HG03280 (cell line): ENCODE measurements around the gene CFAP61.

Experiments used
- ATAC-seq: cut with Tn5 transposase; IDR thresholded peaks from one replicate; pipeline ENCODE4 v1.9.1; 2021; ENCODE audit warnings: mild to moderate bottlenecking, moderate library complexity; ENCODE audit not compliant: unreplicated experiment

Gene CFAP61

DNA sequence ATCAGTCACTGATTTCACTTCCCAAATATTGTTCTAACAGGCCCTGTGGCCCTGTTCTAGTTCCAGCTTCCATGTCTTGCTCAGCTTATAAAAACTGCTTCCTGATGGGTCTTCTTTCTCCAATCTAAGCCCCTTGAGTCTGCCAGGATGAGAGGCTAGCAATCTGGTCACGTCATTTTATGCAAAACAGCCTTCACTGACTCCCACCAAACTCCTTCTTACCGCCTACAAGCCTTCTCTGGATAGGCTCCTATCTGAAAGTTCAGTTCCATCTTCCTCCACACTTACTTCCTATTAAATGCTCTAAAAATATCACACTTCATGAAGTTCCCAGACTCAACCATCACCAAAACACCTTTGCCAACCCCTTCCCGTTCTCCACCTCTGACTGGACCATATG, 15.6 kb upstream of the CFAP61 start:
- ATAC-seq = no peak

DNA sequence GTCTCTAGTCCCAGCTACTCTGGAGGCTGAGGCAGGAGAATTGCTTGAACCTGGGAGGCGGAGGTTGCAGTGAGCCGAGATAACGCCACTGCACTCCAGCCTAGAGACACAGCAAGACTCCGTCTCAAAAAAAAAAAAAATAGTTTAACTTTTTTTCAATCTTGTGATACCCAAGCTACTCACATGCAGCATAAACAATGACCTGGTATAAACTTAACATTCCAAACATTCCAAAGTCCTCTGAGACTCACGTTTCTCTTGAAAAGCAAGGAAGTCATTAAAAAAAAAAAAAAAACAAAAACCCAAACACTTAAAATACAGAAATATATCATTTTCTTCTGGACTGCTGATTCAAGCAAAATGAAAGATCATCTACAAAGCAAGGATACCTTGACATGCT, 14.4 kb upstream of the CFAP61 start:
- no peak for ATAC-seq

DNA sequence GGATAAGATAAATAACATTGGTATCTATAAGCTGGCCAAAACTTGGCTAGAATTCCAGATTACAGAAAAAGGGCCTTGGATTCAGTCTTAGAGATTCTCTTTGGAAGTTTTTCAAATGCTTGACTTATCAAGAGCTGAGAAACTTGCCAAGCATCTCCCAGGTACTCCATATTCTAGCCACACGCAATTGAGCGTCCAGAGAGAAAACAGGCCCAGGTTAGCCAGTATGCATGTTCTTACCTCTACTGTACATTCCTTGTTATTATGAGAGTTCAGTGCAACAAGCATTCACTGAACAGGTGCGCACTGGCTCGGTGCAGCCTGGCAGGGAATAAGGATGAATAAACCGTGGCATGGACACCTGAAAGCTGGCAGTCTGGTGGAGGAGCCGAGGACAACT, 13.7 kb upstream of the CFAP61 start:
- no peak for ATAC-seq

DNA sequence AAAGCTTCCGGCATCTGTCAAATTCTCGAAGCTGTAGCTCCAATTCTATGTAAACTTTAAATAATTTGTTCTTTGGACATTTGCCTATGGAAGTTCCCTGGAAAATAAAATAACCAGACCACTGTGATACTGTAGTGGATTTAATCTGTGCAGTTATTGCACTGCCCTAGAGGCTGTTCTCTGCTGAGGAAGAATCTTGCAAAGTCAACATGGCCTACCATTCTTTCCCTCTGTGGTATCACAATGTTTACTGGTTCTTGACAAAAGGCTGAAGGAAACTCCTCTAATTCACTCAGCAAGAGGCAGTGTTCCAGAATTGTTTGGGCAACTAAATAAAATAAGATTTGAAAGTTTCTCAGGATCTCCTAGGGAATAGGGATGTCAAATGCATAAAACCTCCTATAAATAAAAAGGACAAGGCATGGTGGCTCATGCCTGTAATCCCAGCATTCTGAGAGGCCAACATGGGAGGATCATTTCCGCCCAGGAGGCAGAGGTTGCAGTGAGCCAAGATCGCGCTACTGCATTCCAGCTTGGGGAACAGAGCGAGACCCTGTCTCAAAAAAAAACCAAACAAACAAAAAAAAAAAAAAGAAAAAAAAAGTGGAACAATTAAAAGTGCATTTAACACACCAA, 12.5 kb upstream of the CFAP61 start:
- ATAC-seq = no peak

DNA sequence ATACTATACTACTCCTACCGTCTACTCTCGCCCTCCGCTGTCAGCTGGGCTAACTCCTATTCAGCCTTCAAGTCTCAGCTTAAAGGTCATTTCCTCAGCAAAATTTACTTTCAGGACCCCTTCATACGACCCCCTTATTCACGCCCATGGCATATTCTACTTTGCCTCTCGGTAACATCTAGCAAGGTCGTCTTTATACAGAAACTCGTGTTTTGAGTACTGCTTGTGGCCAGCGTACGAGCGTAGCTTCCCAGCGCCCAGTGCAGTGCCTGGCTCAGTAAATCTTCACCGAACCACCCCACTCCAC, 612 bp upstream of the CFAP61 start:
- no peak for ATAC-seq

DNA sequence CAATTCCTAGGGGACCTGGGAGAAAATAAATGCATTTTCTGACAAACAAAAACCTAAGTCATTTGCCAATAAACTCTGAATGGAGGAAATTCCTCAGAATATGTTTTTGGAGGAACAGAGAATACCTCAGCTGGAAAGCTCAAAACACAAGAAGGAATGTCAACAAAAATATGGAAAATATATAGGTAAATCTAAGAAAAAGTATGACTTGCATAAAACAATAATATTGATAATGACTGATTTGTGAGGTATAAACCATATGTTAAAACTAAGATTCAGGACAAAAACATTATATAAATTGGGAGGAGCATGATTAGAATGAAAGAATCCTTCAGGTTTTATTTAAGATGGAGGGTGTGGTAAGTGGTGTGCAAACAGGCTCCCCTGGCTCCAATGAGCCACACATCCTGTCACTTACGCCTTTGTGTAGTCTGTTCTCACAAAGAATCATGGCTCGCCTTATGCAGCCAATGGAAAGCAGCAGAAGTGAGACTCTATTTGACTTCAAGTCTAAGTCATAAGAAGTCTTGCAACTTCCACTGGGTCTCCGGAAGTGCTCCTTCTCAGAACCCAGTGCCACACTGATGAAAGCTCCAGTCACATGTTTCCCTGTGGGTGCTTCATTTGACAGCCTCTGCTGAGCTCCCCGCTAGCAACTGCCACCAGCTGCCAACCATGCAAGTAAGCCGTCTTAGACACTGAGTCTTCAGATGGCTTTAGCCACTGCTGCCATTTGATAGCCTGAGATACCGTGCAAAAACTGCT, 8.1 kb downstream of the CFAP61 start:
- ATAC-seq = no peak

DNA sequence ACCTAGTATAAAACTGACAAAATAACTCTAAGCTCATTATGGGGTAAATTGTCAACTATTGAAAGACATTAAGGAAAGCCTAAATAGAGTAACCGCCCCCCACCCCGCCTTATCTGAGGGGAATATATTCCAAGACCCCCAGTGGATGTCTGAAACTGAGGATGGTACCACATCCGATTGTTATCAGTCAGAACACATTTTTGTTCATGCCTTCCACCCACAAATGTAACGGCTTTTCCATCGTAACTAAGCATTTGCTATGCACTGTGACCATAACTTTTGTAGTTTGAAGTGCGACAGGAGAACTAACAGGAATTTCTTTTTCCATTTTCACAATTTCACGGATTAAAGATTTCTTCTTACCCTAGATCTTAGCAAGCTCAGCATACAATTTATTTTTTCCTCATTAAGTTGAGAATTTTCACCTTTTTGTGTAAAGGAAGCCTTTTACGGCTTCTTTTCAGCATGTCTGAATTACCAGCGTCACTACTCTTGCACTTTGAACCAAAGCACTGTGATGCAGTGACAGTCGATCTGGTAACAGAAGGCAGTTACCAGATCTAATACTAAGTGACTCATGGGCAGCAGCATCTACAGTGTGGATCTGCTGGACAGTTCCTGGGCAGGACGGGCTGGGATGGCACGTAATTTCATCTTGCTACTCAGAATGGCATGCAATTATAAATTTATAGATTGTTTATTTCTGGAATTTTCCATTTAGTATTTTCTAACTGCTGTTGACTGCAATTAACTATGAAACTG, 11.8 kb downstream of the CFAP61 start:
- ATAC-seq = no peak

DNA sequence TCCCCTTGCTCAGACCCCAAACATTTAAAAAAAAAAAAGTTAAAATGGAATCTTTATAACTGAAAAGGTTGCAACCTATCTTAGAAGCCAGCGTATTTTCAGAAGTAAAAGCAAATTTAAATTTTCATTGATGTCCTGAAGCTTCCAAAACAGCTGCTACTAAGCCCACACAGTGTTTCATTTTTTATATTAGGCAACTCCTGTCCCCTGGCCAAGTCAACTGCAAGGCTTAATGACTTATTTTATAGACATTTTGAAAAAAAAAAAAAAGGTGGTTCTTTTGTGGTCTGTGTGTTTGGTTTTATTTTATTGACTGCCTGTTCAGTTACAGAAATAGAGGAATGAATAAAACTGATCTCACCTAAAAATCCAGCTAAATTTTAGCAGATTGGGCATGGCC, 13.0 kb downstream of the CFAP61 start:
- ATAC-seq = no peak

DNA sequence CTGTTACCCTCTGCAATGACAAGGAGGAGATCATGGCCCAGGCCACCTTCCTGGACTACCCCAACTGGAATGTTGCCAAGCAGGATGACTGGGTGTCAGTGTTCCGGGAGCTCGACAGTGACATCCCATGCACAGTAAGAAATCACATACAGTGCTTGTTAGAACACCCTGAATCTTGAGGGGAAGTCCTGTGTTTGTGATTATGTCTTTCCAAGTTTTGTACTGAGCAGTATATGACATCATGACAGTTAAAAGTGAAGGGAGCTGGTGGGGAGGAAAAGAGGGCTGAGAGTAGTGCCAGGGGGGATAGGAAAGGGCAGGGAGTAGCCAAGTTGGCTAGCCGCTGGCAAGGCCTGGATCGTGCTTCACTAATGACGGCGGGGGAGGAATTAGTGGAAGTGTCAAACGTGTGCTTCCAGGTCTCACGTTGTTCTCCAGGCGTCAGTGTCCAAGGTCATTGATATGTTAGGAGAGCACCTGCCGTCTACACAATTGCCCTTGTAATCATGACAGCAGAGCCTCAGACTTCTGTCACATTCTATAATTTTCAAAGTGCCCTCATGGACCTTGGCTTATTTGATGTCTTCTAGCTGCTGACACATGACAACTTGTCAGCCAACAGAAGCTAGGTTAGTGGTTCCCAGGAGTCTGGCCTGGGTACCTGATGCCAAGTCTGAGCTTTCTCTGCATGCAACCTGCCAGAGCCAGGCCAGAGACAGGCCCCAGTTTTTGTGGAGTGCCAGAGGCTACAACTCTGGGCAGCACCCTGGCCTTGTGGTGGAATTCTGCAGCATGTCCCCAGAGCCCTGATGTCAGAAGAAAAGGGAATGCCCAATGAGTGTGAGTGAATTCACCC, 18.8 kb downstream of the CFAP61 start:
- no peak for ATAC-seq

DNA sequence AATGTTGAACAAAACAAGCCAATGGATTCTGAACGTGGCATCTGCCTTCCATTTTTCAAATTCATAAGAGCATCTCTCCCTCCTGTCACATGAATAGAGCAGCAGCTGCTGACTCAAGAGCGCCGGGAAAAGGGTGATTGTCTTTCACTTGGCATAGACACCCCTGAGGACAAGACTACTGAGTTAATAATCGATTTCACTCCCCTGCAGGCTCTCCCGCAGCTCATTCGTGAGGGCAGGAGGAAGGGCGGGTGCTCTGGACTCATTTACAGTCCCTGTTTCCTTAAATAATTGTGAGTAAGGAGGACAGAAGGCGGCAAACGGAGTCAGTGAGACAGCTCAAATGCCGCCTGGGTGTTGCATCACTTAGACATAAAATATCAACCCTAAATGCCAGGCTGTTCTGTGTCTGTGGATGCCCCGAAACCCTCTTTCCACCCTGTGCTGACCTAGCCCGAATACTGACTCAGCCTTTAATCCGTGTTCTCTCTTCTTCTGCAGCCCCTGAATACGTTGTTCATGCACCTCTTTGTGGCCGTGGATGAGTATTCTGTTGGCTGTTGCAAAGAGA, 21.6 kb downstream of the CFAP61 start:
- no peak for ATAC-seq

DNA sequence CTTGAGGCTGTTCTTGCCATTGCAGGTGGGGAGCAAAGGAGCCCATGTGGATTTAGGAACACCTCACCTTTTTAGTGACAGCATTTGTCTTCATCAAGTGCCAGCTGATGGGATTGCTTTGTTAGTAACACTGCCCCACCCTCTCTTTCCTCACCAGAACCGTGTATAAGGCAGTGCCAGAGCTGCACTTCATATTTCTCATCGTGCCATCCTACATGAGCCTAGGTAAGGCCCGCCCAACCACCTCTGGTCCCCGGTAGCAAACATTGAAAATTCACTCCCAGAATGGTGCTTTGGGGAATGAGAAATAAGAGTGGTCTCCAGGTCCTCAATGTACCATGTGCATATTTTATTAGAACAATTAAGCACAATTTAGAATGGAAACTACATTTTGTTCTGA, 22.7 kb downstream of the CFAP61 start:
- no peak for ATAC-seq

DNA sequence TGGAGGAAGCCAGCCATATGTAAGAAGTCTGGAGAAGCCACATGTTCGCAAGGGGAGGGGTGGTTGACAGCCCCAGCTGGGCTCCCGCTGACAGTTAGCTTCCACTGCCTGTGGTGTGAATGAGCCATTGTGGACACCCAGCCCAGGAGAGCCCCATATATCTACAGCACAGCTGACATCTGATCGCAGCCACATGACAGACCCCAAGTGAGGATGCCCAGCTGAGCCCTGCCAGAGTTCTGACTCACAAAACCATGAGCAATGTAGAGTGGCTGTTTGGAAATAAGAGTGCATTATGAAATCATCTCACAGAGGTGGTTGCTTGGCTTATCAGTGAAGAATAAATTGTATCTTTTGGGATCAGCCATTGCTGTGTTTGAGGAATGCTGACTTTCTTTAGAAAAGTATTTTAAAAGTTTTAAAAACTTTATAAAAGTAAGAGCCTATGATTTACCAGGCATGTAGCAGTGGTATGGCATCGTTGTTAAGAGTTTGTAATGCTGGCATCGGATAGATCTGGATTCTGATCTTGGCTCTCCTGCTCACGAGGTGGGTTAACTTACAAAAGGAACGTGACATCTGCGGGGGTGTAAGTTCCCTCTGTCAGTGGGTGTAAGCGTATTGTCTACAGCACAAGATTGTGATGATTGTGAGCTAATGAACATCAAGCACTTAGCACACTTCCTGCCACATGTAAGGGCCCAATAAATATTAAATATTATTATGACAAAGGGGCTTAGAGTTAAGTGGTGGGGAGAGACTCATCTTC, 24.1 kb downstream of the CFAP61 start:
- no peak for ATAC-seq

DNA sequence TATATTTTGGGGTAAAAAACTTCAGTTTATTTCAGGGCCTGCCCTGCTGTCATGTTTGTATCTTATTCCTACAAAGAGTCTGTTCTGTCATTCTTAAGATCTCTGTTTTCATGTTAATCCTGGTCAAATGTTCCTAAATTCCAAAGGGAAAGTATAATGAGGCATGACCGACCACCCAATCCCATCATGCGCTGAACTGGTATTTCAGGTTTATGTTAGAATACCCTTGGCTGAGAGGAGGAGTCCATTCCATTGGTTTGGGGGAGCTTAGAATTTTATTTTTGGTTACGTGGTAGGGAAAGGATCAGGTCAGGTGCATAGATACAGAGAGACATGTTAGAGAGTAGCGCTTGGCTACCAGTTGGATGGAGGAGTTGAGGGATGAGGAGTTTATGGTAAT, 25.7 kb downstream of the CFAP61 start:
- ATAC-seq = no peak

DNA sequence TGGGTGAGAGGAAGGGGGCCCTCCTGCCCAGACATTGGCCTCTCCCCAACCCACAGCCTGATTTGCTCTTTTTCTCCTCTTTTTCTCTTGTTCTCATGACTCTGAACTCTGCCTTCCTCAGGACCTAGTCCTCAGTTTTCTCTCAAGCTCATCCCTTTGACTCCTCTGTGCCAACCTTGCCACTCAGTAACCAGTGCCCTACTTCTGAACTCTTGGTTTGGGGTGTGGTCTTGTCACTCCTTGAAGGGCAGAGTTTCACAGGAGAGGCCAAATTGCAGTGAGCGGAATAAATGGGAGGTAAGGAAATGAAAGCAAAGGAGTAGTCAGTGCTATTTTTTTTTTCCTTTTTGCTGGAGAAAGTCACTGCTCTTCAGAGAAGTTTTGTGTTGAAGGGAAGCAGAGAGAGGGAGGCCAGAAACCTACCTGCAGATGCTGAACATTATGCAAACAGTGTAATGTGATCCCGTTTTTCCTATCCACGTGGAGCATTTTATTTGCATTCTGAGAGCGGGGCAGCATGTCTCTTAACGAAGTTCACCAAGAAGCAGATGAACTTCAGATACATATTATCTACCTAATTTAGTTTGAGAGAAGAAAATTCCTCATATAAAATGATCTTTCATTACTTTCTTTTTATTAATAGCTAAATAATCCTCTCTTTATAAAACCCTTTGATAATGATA, 26.9 kb downstream of the CFAP61 start:
- no peak for ATAC-seq

DNA sequence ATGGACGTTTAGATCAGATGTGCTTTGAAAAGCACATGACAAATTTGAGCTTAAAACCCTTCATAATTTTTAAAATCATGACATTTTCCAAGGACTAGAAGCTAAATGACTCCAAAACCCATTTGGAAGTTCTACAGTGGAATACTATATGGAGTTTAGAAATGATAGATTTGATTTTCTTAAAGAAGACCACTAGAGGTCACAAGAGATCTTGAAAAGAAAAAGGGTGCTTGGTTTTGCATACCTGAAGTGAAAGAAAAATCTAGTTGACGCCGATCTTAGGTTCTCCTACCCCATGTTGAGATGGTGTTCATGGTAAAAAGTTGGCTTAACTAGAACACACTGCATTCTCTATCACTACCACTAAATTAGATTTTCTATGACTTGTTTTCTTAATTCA, 31.5 kb downstream of the CFAP61 start:
- peak; percentile 74 for ATAC-seq

DNA sequence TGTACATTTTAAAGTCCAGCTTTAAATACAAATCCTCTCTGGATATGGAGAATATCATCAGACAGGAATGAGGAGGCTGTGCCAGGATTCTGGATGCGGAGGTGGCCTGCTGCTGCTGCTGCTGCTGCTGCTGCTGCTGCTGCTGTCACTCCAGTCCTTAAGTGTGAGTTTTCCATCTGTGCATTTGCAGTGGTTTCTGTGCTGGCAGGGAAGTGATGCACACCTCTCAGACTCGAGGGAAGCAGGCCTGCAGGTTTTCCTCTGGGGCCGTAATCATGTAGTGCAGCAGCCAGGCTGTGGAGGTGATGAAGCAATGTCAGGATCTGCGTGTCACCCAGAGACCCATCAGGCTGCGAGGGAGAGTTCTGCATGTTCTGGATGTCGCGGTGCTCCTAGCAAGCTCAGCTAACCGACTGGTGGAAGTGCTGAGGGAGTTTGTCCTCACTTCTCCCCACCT, 32.0 kb downstream of the CFAP61 start:
- no peak for ATAC-seq

DNA sequence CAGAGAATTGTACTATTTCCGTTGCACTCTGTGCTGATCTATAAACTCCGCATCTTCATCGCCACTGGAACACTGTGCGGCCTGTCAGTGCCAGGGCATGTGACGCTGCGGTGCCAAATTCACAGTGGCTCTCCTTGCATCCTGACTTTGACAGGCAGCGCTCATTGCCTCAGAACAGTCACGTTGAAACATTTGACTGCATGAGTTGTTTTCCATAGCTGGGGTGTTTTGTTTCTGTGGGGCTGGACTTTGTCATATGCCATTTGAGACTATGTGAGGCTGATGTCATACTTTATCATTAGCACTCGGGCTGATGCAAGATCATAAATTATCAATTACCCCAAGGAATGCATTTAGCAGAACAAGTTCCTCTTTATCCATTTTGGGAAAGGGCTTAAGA, 32.7 kb downstream of the CFAP61 start:
- no peak for ATAC-seq

DNA sequence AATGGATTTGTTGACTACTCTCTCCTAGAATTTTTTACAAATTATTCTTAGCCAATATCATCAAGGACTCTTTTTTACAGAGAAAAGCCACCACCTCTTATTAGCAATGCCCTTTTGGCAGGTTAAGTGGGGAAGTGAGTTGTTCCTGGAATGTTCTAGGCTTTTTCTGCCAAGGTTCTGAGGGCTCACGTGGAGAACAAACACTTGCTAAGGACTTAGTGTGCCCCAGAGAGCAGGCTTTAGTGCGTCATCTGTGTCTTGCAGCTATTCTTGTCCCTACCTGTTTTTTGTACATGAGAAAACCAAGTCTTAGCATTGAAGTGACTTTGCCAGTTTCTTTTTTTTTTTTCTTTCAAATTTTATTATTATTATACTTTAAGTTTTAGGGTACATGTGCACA, 33.5 kb downstream of the CFAP61 start:
- no peak for ATAC-seq

DNA sequence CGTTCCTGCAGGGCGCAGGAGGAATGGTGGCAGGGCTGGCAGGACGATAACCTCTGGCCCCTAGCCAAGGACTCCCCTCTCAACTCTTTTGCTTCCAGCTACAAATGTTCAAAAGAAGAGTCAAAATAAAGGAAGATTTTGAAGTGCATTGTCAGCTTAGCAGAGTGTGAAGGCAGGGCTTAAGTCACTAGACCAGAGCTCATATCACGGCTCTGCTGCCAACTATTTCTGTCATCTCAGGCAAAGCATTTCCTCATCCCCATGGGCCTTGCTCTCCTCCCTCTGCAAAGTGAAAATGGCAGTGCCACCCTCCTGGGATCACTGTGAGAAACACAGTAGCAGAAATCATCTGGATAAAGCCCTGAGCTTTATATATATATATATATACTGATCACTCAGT, 36.7 kb downstream of the CFAP61 start:
- ATAC-seq = no peak

DNA sequence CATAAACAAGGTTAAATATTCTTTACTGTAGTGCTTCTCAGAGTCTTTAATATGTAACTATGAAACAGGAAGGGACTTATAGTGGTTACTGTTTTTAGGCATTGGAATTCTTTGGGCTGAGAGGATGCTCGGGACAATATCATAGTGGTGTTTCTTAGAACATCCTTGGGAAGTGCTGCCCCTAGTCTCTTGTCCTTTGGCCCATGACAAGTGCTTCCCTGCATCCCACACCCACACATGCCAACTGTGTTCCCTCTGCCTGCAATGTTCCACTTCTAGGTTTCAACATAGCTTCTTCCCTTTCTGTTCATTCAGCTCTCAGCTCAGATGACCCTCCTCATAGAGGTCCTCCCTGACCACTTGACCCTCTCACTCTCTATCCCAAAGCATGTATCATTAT, 37.6 kb downstream of the CFAP61 start:
- ATAC-seq = no peak
